ENCODE data around the gene IFT88. TPM values are rescaled to one million over a fixed set of nuclear protein-coding genes. Genes with fewer than 3 reads are reported as not detected.

The IFT88 gene
- total RNA-seq, 3 donors from 2014 or later (not counting 1 experiment from before 2014, with no cell fraction given) = 9.2 to 13.9 (median 13.9) TPM

- Mint-ChIP-seq H3K27me3 (ENCODE audit: low read depth in 2 of 2) (no peaks in the 10 kb centered on the region), H3K9me3 (no peaks in the 10 kb centered on the region)
- intact Hi-C loops (cut with micrococcal nuclease) = no loop called here
Measured at GRCh38 chr13:20592606-20593005, 25.6 kb downstream of the IFT88 start.

DNA sequence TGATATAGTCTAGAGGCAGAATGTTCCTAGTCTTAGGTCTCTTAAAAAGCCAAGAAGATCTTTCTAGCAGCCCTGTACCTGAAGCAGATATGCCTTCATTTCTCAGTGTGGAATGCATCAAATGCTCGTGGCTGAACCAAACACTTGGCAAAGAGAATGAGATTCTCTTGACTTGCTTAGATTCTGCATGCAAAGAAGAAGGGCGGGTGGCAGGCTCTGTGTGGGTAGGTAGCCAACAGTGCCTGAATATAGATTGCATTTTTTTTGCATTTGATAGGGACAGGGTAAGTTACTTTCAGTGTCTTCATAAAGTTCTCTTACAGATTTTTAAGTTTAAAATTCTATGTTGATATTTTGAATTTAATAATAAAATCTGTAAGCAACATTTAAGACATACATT lies 27.3 kb downstream of the IFT88 start:
- H3K9me3 ChIP-seq (ENCODE audit: control insufficient read depth, insufficient read depth, low read length) = no peaks in the 10 kb centered on the region
- H3K27me3 ChIP-seq (ENCODE audit: control insufficient read depth, insufficient read depth, low read length) = no peaks in the 10 kb centered on the region
- no peaks in the 10 kb centered on the region for H3K9me3 Mint-ChIP-seq
- no peaks in the 10 kb centered on the region for H3K4me1 ChIP-seq (ENCODE audit: control insufficient read depth, insufficient read depth, low read length)
- no peaks in the 10 kb centered on the region for H3K27me3 Mint-ChIP-seq (ENCODE audit: low read depth in 2 of 2)
- no peak overlapping the region for H3K4me3 ChIP-seq (ENCODE audit: low read length)
- H3K27ac Mint-ChIP-seq = no peak overlapping the region
- no peak overlapping the region for H3K4me3 Mint-ChIP-seq
- no peak overlapping the region for H3K27ac ChIP-seq (ENCODE audit: low read length)
- no peak for TF ChIP-seq CTCF (IDR thresholded peaks at IDR 0.05)
- intact Hi-C loops (cut with micrococcal nuclease) = no loop called here
- DNase-seq (no peak), ATAC-seq (no peak)
- no peaks in the 10 kb centered on the region for H3K36me3 Mint-ChIP-seq
- H3K36me3 ChIP-seq (ENCODE audit: control insufficient read depth, insufficient read depth, low read length) = peaks cover 4% of the 10 kb centered on the region
- H3K4me1 Mint-ChIP-seq = no peaks in the 10 kb centered on the region
- WGBS (ENCODE audit: insufficient coverage) = 96% methylated on average over 2 of the region's 2 CpGs

More at GRCh38 chr13:20592606-20593005, 25.6 kb downstream of the IFT88 start:
- Mint-ChIP-seq H3K36me3 (no peaks in the 10 kb centered on the region), H3K4me1 (no peaks in the 10 kb centered on the region), H3K27ac (no peak overlapping the region), H3K4me3 (no peak overlapping the region)
- TF ChIP-seq CTCF (IDR thresholded peaks at IDR 0.05) = no peak
- Histone ChIP-seq H3K9me3 (ENCODE audit: control insufficient read depth, insufficient read depth, low read length) (no peaks in the 10 kb centered on the region), H3K4me1 (ENCODE audit: control insufficient read depth, insufficient read depth, low read length) (no peaks in the 10 kb centered on the region), H3K36me3 (ENCODE audit: control insufficient read depth, insufficient read depth, low read length) (peaks cover 4% of the 10 kb centered on the region), H3K27me3 (ENCODE audit: control insufficient read depth, insufficient read depth, low read length) (no peaks in the 10 kb centered on the region), H3K27ac (ENCODE audit: low read length) (no peak overlapping the region), H3K4me3 (ENCODE audit: low read length) (no peak overlapping the region)
- WGBS (ENCODE audit: insufficient coverage) = 83% methylated on average over 1 of the region's 4 CpGs
- no peak for ATAC-seq
- DNase-seq = no peak

- H3K4me3 ChIP-seq (ENCODE audit: low read length) = no peak overlapping the region
- intact Hi-C loops (cut with micrococcal nuclease) = no loop called here
- WGBS (ENCODE audit: insufficient coverage) = 93% methylated on average over 15 of the region's 15 CpGs
- no peaks in the 10 kb centered on the region for H3K27me3 ChIP-seq (ENCODE audit: control insufficient read depth, insufficient read depth, low read length)
- Mint-ChIP-seq H3K36me3 (peaks cover 7% of the 10 kb centered on the region), H3K27me3 (ENCODE audit: low read depth in 2 of 2) (no peaks in the 10 kb centered on the region), H3K9me3 (no peaks in the 10 kb centered on the region), H3K4me1 (no peaks in the 10 kb centered on the region), H3K4me3 (no peak overlapping the region), H3K27ac (no peak overlapping the region)
- no peaks in the 10 kb centered on the region for H3K9me3 ChIP-seq (ENCODE audit: control insufficient read depth, insufficient read depth, low read length)
- H3K4me1 ChIP-seq (ENCODE audit: control insufficient read depth, insufficient read depth, low read length) = no peaks in the 10 kb centered on the region
- DNase-seq (no peak), ATAC-seq (no peak)
- TF ChIP-seq CTCF (IDR thresholded peaks at IDR 0.05) = no peak
- no peak overlapping the region for H3K27ac ChIP-seq (ENCODE audit: low read length)
- H3K36me3 ChIP-seq (ENCODE audit: control insufficient read depth, insufficient read depth, low read length) = peaks cover 7% of the 10 kb centered on the region
Measured at GRCh38 chr13:20607015-20607414, 40.1 kb downstream of the IFT88 start.

DNA sequence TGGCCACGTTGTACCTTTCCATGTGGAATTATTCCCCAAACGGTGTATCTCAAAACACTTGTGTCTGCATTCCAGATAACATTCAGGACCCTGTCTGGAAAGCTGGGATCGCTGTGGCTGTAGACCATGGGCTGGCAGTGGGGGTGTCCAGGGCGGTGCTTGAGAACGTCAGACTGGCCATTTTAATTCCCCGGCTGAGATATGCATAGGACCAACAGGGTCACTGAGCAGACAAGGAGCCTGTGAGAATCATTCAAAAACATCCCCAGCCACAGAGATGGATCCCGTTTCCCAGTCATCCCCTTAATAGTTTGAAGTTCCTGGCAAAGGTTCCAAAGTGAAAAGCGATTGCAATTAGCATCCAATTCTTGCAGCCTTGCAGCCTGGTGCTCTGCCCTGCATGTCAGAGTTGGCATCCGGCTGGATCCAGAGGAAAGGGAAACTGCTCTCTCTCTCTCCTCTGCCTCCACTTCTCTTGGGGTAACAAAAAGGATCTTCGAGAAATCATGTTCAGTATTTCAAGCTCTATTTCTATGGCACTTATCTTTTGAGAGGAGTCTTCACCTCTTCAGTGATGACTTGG lies 41.6 kb downstream of the IFT88 start:
- no peak for TF ChIP-seq CTCF (IDR thresholded peaks at IDR 0.05)
- H3K36me3 Mint-ChIP-seq = peaks cover 7% of the 10 kb centered on the region
- WGBS (ENCODE audit: insufficient coverage) = 86% methylated on average over 10 of the region's 10 CpGs
- DNase-seq = no peak
- Histone ChIP-seq H3K36me3 (ENCODE audit: control insufficient read depth, insufficient read depth, low read length) (peaks cover 7% of the 10 kb centered on the region), H3K9me3 (ENCODE audit: control insufficient read depth, insufficient read depth, low read length) (no peaks in the 10 kb centered on the region), H3K27ac (ENCODE audit: low read length) (no peak overlapping the region), H3K27me3 (ENCODE audit: control insufficient read depth, insufficient read depth, low read length) (no peaks in the 10 kb centered on the region), H3K4me1 (ENCODE audit: control insufficient read depth, insufficient read depth, low read length) (no peaks in the 10 kb centered on the region), H3K4me3 (ENCODE audit: low read length) (no peak overlapping the region)
- intact Hi-C loops (cut with micrococcal nuclease) = no loop called here
- no peak overlapping the region for H3K4me3 Mint-ChIP-seq
- no peaks in the 10 kb centered on the region for H3K9me3 Mint-ChIP-seq
- no peak overlapping the region for H3K27ac Mint-ChIP-seq
- no peak for ATAC-seq
- H3K4me1 Mint-ChIP-seq = no peaks in the 10 kb centered on the region
- no peaks in the 10 kb centered on the region for H3K27me3 Mint-ChIP-seq (ENCODE audit: low read depth in 2 of 2)

Measured in natural killer cell (primary cell).